Peyer's patch (tissue), 4 donors: ENCODE results near the gene CDNF. TPM values are rescaled to one million over a fixed set of nuclear protein-coding genes. Genes with fewer than 3 reads are reported as not detected.

Experiments
- DNase-seq, 3 donors: peaks; one replicate each; pipeline ENCODE4 v3.0.0-alpha.2; 2017 to 2019
- H3K27ac ChIP-seq, 4 donors: fragments of 200-600 bp; sonication (generic); one replicate each; pipeline ENCODE4 v1.5.1; 2016 to 2019
- H3K27me3 ChIP-seq, 2 donors: fragments of 200-600 bp; sonication (generic); one replicate each; pipeline ENCODE4 v1.5.1; 2019
- H3K36me3 ChIP-seq, 3 donors: fragments of 200-600 bp; sonication (generic); one replicate each; pipeline ENCODE4 v1.5.1; 2016 to 2019
- H3K4me1 ChIP-seq, 4 donors: fragments of 200-600 bp; sonication (generic); one replicate each; pipeline ENCODE4 v1.5.1; 2016 to 2019
- H3K4me3 ChIP-seq, 4 donors: fragments of 200-600 bp; sonication (generic); 1 replicate in 3 of 4; 2 replicates in 1 of 4; pipeline ENCODE4 v1.5.1; 2016 to 2019; ENCODE audit warnings: mild to moderate bottlenecking in 1 of 4
- H3K9me3 ChIP-seq, 4 donors: fragments of 200-600 bp; sonication (generic); one replicate each; pipeline ENCODE4 v1.5.1; 2016 to 2019; ENCODE audit warnings: mild to moderate bottlenecking in 1 of 4
- CTCF ChIP-seq, 6 experiments: fragments of 450-650 bp in 4 of 6; fragments of 200-600 bp in 2 of 6; sonication (generic) in 1 of 6; IDR thresholded peaks; one replicate each; pipeline ENCODE4 v1.5.1; 2017 to 2019; ENCODE audit warnings: antibody characterized with exemption in 6 of 6, mild to moderate bottlenecking in 3 of 6, moderate library complexity in 1 of 6
- POLR2A ChIP-seq, 2 donors: fragments of 450-650 bp; IDR thresholded peaks; one replicate each; pipeline ENCODE4 v1.5.1; 2017; ENCODE audit warnings: antibody characterized with exemption in 2 of 2, mild to moderate bottlenecking in 2 of 2, moderate library complexity in 2 of 2
- total RNA-seq, 4 donors: library from RNA; depleted of rRNA; stranded (reverse); fragments of >200 nt; gene quantifications; one replicate each; pipeline ENCODE4 v1.1.0, GENCODE V29; 2016

CDNF gene
- total RNA-seq, 4 donors from 2014 or later: 3.1 to 6.7 (median 4.0) TPM; not detected in 1

GRCh38 chr10:14815681-14816080 is 22.2 kb downstream of the CDNF start:
- H3K4me1 ChIP-seq: no peaks in the 10 kb centered on the region
- no peaks in the 10 kb centered on the region for H3K27me3 ChIP-seq
- no peak for TF ChIP-seq POLR2A (IDR thresholded peaks at IDR 0.05)
- TF ChIP-seq CTCF (IDR thresholded peaks at IDR 0.05): no peak
- no peak overlapping the region for H3K4me3 ChIP-seq
- H3K27ac ChIP-seq: no peak overlapping the region
- no peaks in the 10 kb centered on the region for H3K9me3 ChIP-seq
- no peaks in the 10 kb centered on the region for H3K36me3 ChIP-seq
- DNase-seq: no peak

- H3K27ac ChIP-seq: no peak overlapping the region
- H3K36me3 ChIP-seq: no peaks in the 10 kb centered on the region
- no peak for TF ChIP-seq POLR2A (IDR thresholded peaks at IDR 0.05)
- TF ChIP-seq CTCF (IDR thresholded peaks at IDR 0.05): no peak
- H3K27me3 ChIP-seq: no peaks in the 10 kb centered on the region
- no peaks in the 10 kb centered on the region for H3K4me1 ChIP-seq
- no peaks in the 10 kb centered on the region for H3K9me3 ChIP-seq
- no peak overlapping the region for H3K4me3 ChIP-seq
- no peak for DNase-seq
Measured at GRCh38 chr10:14812271-14812670, 25.6 kb downstream of the CDNF start.

GRCh38 chr10:14810969-14811953 is 26.6 kb downstream of the CDNF start:
- Histone ChIP-seq H3K9me3 (no peaks in the 10 kb centered on the region), H3K27me3 (no peaks in the 10 kb centered on the region), H3K4me3 (no peak overlapping the region), H3K4me1 (no peaks in the 10 kb centered on the region), H3K36me3 (no peaks in the 10 kb centered on the region), H3K27ac (no peak overlapping the region)
- TF ChIP-seq POLR2A (IDR thresholded peaks at IDR 0.05) (no peak), CTCF (IDR thresholded peaks at IDR 0.05) (no peak)
- DNase-seq: no peak

- Histone ChIP-seq H3K4me1 (no peaks in the 10 kb centered on the region), H3K36me3 (no peaks in the 10 kb centered on the region), H3K27me3 (no peaks in the 10 kb centered on the region), H3K9me3 (no peaks in the 10 kb centered on the region), H3K27ac (no peak overlapping the region), H3K4me3 (no peak overlapping the region)
- TF ChIP-seq CTCF (IDR thresholded peaks at IDR 0.05) (no peak), POLR2A (IDR thresholded peaks at IDR 0.05) (no peak)
- no peak for DNase-seq
Measured at GRCh38 chr10:14806318-14806717, 31.5 kb downstream of the CDNF start.

GRCh38 chr10:14803827-14804226 is 34.0 kb downstream of the CDNF start:
- no peaks in the 10 kb centered on the region for H3K27me3 ChIP-seq
- H3K4me3 ChIP-seq: no peak overlapping the region
- DNase-seq: no peak
- peaks cover 0 to 4% (median 0%) of the 10 kb centered on the region in 4 donors for H3K4me1 ChIP-seq
- no peaks in the 10 kb centered on the region for H3K9me3 ChIP-seq
- no peaks in the 10 kb centered on the region for H3K36me3 ChIP-seq
- TF ChIP-seq CTCF (IDR thresholded peaks at IDR 0.05) (no peak), POLR2A (IDR thresholded peaks at IDR 0.05) (no peak)
- H3K27ac ChIP-seq: no peak overlapping the region
